Posterior cingulate gyrus (tissue), 11 donors: Measurements from ENCODE around the gene DIP2C.
"Not testable (repeated sequence)": the region's sequence is repeated elsewhere in the genome, so short reads cannot be mapped to it uniquely, and the experiment has no call there.

ENCODE experiments used
- DNase-seq, 10 donors: peaks; one replicate each; pipeline versions ENCODE4 v3.0.0 to v3.0.0-alpha.2; 2020 to 2021; ENCODE audit warnings: mixed read lengths in 3 of 10
- intact Hi-C: fragments of 100-400 bp; cut with DNase I; formaldehyde crosslinking; loops from one replicate; pipeline ENCODE4 v1.15.1; 2023

DIP2C gene

DNA sequence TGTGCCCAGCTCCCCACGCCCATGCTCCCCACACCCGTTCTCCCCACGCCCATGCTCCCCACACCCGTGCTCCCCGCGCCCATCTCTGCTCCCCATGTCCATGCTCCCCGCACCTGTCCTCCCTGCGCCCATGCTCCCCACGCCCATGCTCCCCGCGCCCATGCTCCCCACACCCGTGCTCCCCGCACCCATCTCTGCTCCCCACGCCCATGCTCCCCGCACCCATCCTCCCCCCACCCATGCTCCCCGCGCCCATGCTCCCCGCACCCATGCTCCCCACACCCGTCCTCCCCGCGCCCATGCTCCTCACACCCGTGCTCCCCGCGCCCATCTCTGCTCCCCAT is 10.8 kb downstream of the DIP2C start:
- intact Hi-C loops, DNase-seq: not testable (repeated sequence)

DNA sequence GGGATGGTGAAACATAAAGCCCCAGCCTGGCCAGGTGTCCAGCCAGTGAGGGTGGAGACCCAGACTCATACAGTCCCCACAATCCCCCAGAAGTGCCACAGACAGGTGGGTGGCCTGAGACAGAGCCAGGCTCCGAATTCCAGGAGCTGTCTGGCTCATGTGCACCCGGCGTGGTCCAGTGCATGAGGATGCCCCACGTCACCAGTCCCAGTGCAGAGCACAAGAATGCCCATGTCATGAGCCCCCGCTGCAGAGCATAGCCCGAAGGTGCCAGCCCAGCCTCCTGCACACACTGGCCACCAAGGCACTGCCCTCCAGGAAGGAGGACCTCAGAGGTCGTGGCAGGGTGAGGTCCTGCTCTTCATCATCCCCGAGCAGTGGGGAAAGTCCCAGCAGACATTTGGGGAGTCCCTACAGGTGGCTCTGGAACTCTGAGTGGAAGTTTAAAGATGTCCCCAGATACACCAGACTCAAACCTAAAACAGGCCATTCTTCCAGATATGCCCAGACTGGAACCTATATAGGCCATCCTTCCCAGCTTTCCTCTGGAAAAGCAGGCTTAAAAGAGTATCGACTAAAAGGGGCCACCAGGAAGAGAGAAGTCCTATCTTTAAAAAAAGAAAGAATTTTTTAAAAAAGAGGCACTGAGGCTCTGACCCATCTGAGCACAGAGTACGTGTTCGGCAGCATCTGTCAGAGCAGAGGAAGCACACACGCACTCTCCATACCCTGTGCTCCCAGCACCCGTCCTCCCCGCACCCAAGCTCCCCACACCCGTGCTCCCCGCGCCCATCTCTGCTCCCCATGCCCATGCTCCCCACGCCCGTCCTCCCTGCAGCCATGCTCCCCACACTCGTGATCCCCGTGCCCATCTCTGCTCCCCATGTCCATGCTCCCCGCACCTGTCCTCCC is 11.5 kb downstream of the DIP2C start:
- DNase-seq: peak in 2 of 10 donors; percentile 64 to 76

DNA sequence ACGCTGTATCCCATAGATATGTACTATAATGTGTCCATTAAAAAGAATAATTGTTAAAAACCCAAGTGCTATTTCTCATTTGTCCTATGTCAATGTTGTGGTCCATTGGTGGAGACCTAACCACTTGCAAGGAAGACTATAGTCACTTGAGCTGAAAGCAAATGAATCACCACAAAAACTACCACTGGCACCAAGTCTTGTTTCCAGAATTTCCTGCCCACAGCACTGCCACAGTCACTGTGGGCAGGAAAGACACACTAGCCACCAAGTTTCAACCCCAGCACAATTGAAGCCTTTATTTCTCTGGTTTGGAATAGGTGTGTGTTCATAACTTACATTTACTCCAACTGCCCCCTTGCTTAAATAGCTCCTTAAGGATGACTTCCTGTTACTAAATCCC is 12.4 kb downstream of the DIP2C start:
- intact Hi-C loops: no loop called here

More for the DNA sequence above, 11.5 kb downstream of the DIP2C start:
- intact Hi-C loops: no loop called here

DNA sequence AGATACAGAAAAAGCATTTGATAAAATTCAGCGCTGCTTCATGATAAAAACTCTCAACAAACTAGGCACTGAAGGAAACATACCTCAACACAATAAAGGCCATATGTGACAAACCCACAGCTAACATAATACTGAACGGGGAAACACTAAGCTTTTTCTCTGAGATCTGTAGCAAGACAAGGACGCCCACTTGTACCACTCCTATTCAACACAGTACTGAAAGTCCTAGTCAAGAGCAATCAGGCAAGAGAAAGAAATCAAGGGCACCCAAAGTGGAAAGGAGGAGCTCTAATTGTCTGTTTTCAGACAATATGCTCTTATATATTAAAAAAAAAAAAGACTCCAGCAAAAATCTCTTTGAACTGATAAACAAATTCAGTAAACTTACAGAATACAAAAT is 13.3 kb downstream of the DIP2C start:
- no peak for DNase-seq
- intact Hi-C loops: no loop called here

More for the DNA sequence above, 12.4 kb downstream of the DIP2C start:
- no peak for DNase-seq

DNA sequence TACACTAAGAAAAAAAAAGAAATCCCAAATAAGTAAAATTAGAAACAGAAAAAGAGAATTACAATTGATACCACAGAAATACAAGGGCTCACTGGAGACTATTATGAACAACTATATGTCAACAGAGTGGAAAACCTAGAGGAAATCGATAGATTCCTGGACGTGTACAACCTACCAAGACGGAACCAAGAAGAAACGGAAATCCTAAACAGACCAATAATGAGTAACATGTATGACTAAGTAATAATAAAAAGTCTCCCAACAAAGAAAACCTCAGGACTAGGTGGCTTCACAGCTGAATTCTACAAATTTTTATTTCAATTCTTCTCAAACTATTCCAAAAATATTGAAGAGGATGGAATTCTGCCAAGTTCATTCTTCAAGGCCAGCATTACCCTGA is 13.9 kb downstream of the DIP2C start:
- DNase-seq: no peak
- intact Hi-C loops: no loop called here

DNA sequence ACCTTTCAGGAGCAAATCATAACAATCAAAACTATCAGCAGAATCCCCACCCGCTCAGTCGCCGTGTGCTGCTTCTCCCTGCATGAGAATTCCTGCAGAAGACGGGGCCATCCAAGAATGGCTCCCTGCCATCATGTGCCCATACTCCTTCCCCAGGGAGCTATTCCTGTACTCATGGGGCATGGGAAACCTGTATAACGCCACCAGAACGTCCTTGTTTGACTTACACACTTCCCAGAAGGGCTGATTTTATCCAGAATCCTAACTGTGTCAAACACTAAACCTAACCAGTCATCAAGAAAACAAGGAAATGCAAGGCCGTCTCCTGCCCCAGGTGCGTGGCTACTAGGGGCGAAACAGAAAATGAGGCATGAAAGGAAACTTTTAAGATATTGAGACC is 16.0 kb downstream of the DIP2C start:
- no peak for DNase-seq
- intact Hi-C loops: no loop called here

DNA sequence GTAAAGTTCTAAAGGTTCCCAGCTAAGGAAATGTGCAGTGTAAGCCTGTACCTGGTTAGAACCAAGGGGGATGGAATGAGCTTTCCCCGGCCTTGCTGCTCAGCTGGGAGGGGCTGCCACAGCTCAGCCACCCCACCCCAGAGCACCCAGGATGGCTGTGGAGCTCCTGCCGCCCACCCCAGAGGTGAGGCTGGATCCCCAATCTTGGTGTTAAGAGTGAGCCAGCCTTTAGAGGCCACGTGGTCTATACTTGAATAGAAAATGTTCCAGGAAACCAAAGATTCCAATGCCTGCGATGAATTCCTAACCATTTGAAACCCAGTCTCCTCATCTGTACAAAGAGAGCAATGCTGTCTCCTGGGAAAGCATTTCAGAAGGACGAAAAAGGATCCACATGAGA is 16.5 kb downstream of the DIP2C start:
- DNase-seq: peak in 1 of 10 donors; percentile 12
- intact Hi-C loops: no loop called here

DNA sequence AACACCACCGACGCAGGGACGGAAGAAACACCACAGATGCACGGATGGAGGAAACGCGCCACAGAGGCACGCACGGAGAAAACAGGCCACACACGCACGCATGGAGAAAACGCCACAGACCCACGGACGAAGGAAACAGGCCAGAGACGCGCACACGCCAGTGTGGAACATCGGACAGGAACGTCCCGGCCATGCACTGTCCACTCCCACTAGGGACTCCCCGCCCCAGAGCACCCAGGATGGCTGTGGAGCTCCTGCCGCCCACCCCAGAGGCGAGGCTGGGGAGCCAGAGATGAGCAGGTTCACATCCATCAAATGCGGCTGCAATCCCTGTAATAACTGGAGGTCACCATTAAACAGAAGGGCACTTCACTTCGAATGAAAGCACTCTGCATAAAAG is 17.3 kb downstream of the DIP2C start:
- intact Hi-C loops: no loop called here
- peak in 2 of 10 donors; percentile 10 to 52 for DNase-seq

DNA sequence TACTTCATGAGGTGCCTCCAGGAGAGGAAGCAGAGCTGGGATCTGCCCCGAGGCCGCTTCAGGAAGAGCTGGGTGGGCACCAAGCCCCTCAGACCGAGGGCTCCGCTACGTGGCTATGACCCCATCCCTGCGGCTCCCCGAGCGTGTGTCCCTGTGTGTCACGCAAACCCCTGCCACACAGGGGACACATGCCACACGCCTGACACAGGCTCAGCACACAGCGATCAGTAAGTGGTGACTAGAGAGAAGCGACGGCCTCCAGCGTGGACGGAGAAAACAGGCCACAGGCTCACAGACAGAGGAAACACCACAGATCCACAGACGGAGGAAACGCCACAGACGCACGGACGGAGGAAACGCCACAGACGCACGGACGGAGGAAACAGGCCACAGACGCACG is 18.5 kb downstream of the DIP2C start:
- intact Hi-C loops: no loop called here
- DNase-seq: peak in 1 of 10 donors; percentile 71

DNA sequence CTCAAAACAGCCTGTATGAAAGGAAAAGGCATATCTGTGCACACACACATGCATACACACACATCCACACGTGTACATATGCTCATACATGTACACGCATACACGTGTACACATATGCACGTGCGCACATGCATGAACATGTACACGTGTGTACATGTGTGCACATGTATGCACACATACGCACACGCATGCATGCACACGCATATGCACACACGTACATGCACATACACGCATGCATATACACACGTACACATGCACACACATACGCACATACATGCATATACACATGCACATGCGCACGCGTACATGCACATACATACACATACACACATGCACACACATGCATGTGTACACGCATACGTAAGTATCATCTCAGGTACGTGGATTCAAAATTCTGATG is 19.4 kb downstream of the DIP2C start:
- intact Hi-C loops: no loop called here
- no peak for DNase-seq

DNA sequence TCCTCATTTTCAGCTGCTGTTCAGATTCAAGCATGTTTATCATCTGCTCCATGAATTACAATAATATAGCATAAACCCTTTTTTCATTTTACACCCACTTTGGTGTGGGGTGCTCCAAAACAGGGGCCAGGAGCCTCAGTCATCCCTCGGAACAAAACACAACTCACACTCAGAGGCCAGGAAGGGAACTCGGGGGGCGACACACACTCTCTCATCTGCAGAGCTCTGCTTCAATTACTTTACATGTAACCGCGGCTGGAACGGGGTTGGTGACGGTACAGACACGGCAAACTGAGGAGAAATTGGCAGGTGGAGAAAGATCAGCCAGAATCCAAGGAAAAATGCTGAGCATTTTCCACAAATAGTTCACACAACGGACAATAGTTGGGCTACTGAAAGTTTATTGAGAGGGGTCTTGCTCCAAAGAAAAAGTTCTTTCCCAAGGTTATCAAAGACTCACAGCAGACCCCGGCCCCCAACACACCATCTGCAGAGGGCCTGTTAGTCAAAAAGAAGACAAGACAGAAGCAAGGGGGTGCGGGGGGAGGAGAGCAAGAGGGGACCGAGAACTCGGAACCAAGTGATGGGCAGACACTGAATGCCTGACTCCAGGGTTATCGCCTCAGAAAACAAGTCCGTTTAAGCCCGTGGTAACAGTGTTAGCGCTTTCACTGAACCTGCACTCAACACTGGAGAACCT is 20.5 kb downstream of the DIP2C start:
- intact Hi-C loops: no loop called here
- DNase-seq: no peak

DNA sequence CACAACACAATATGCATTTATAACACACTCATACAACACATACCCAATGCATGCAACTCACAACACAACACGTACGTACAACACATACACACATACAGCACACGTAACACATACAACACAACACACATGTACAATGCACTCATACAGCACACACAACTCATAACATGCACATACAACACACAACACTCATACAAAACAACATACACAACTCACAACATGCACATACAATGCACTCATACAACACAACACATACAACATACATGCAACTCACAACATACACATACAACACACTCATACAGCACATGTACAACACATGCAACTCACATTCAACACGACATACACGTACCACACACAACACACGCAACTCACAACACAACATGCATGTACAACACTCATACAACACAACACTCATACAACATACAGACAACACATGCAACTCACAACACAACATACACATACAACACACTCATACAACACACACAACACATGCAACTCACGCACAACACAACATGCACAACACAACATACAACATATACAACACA is 21.8 kb downstream of the DIP2C start:
- intact Hi-C loops: no loop called here
- no peak for DNase-seq

DNA sequence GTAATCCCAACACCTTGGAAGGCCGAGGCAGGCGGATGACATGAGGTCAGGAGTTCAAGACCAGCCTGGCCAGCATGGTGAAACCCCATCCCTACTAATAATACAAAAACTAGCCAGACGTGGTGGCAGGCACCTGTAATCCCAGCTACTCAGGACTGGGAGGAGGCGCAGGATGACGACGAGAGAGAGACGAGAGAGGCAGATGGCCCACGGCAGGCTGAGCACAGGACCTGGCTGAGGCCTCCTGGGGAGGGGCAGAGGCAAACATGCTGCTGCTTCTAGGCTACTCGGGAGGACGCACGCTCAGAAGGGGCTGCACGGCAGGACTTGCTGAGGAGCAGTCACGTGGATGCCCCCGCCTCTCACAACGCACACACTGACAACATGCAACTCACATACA is 22.4 kb downstream of the DIP2C start:
- intact Hi-C loops: no loop called here
- DNase-seq: peak in 2 of 10 donors; percentile 57 to 74

DNA sequence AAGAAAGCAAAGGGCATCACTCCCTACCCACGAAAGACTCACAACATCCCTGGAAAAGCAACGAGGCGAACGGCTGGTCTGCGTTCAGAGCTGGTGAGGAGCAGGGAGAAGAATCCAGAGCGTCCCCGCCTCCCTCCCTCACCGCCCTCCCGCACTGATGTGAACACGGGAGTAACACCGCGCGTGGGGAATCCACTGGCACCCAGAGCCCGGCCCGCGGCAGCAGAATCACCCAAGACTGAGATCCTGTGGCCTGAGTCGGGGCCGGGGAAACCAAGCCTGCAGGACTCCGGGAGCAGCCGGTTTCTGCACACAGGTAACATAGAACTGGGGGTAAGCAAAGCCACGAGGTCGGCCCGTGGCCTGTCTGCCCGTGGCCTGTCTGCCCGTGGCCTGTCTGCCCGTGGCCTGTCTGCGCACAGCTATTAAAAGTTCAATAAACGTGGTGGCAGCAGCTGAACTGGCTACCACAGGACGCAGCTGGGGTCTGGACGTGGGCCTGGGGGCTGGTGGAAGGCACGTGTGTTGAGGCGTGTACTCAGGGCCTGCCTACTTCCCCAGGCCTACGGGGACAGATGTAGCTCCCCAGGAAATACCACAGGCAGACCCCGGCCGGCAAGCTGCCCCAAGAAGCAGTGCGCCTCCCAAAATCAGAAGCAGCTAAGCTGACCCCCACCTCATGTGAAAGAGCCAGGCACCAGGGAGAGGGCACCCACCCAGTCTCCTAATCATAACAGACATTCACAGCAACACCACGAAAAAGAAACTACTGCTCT is 23.0 kb downstream of the DIP2C start:
- peak in 2 of 10 donors; percentile 52 to 85 for DNase-seq
- intact Hi-C loops: no loop called here

DNA sequence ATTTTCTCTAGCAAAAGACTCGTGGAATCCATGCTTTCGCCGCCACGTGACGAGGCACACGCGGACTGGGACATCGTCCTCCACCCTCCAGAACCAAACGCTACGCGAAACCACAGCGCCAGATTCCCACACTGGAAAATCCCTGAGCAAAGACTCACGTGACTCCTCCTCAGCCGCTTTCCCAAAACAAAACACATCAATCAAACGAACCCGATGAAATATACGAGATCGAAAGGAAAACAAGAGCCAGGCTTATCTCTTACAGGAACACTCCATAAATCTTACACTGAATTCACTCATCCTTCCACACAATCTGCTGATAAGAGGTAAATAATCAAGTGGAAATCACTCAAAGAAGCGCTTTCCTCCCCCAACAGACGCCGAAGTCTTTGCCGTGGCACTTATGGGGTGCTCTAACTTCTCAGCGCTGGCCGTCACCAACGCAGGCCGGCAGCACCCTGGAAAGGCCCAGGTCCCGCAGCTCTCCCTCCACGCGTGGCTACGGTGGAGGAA is 23.8 kb downstream of the DIP2C start:
- intact Hi-C loops: no loop called here
- DNase-seq: peak in 2 of 10 donors; percentile 63 to 77

DNA sequence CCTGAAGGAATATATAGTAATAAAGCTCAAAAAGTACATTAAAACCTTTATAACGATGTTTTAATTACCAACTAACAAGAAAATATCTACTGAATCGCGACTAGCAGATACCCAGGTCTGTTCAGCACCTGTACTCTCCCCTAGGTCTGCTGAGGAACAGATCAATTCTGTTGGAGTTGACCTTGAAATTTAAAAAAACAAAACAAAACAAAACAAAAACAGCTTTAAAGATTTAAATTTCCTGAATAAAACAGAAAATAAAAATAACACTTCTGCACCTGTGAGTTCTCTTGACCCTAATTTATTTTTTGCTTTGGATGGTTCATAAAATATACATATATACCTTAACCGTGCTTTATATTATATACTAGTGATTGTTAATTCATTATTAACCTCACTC is 24.6 kb downstream of the DIP2C start:
- no peak for DNase-seq
- intact Hi-C loops: loop anchor here (5.0 kb wide), 1 partner anchor 38 kb away; no protein-coding TSS in a partner anchor

DNA sequence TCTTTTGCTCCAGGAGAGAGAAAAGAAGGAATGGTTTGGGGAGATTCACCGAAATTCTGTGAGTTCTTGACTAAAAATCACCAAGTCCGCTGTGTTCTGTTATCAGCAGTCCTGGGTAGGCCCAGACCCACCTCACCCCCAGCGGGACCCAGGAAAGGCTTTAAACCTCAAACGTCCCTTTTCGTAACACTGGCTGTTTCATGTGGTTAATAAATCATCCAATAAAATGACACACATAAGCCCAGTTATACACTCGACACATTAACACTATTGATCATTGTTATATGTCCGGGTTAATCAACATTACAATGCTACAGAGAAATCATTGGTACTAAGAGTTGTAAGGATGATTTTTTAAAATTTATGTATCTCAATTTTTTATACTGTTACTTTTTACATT is 25.2 kb downstream of the DIP2C start:
- intact Hi-C loops: loop anchor here (5.0 kb wide), 1 partner anchor 37 kb away; no protein-coding TSS in a partner anchor
- peak in 1 of 10 donors; percentile 63 for DNase-seq

DNA sequence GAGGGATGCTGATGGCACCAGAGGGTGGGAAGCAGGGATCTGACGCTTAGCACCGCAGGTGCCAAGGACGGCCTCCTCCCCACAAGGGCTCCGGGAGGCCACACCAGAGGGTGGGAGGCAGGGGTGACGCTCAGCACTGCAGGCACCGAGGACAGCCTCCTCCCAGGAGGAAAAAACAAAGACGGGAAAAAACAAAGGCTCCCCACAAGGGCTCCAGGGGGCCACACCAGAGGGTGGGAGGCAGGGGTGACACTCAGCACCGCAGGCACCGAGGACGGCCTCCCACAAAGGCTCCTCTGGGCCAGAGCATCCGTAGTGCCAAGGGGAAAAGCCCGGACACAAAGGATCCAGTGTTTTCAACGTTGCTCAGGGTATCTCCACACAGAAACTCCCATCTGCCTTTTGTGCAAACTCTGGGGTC is 25.6 kb downstream of the DIP2C start:
- intact Hi-C loops: loop anchor here (5.0 kb wide), 1 partner anchor 37 kb away; no protein-coding TSS in a partner anchor
- DNase-seq: peak in 9 of 10 donors; percentile 57 to 97 (median 77)

DNA sequence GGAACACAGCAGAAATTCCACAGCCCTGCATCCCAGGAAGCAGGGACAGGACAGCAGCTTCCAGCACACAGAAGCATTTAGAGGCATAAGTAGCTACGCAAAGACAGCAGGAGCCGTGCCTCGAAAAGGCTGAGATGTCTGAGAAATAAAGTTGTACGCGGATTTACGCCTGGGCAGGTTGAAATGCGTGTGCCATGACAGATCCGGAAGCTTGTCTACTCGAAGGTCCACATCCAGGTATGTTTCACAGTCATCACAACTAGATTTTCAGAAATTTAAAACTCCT is 26.1 kb downstream of the DIP2C start:
- intact Hi-C loops: loop anchor here (5.0 kb wide), 1 partner anchor 36 kb away; no protein-coding TSS in a partner anchor
- DNase-seq: no peak
